Upper lobe of right lung (tissue), 1 donor: ENCODE measurements around the gene OSBPL5. TPM values are rescaled to one million over a fixed set of nuclear protein-coding genes. Genes with fewer than 3 reads are reported as not detected.

Experiments used
- ATAC-seq: fragments of 200-7000 bp; cut with Tn5 transposase; one replicate; pipeline ENCODE4 v1.9.1; 2020; ENCODE audit warnings: mild to moderate bottlenecking, moderate library complexity
- DNase-seq: peaks from one replicate; pipeline ENCODE4 v3.0.0-alpha.2; 2020
- H3K27ac ChIP-seq: fragments of 200-600 bp; one replicate; pipeline ENCODE4 v1.8.0; 2022
- H3K27me3 ChIP-seq: fragments of 200-600 bp; one replicate; pipeline ENCODE4 v1.8.0; 2022; ENCODE audit warnings: mild to moderate bottlenecking
- H3K36me3 ChIP-seq: fragments of 200-600 bp; one replicate; pipeline ENCODE4 v1.8.0; 2022
- H3K4me1 ChIP-seq: fragments of 200-600 bp; one replicate; pipeline ENCODE4 v1.8.0; 2022
- H3K4me3 ChIP-seq: fragments of 200-600 bp; one replicate; pipeline ENCODE4 v1.8.0; 2022; ENCODE audit warnings: mild to moderate bottlenecking
- H3K9me3 ChIP-seq: fragments of 200-600 bp; one replicate; pipeline ENCODE4 v1.8.0; 2022
- intact Hi-C: fragments of 100-400 bp; cut with DNase I; formaldehyde crosslinking; loops from one replicate; pipeline ENCODE4 v1.11.0; 2022
- total RNA-seq: library from RNA; stranded (reverse); fragmentation: NEBNext Ultra II Directional; extraction: Animal tissue kit (Norgen Biotek cat#: 25700); gene quantifications from one replicate; pipeline ENCODE4 v1.2.1, GENCODE V29; 2021
- TF ChIP-seq, protein P1 (sequence below): fragments of 200-600 bp; IDR thresholded peaks from one replicate; pipeline ENCODE4 v1.8.0; 2022; ENCODE audit warnings: antibody characterized with exemption
- donor health status: DM: no; HTN: yes; CAD: no; lungs with severe emphysema.

Gene OSBPL5
- total RNA-seq, 1 donor from 2014 or later, result 52.6 TPM

DNA sequence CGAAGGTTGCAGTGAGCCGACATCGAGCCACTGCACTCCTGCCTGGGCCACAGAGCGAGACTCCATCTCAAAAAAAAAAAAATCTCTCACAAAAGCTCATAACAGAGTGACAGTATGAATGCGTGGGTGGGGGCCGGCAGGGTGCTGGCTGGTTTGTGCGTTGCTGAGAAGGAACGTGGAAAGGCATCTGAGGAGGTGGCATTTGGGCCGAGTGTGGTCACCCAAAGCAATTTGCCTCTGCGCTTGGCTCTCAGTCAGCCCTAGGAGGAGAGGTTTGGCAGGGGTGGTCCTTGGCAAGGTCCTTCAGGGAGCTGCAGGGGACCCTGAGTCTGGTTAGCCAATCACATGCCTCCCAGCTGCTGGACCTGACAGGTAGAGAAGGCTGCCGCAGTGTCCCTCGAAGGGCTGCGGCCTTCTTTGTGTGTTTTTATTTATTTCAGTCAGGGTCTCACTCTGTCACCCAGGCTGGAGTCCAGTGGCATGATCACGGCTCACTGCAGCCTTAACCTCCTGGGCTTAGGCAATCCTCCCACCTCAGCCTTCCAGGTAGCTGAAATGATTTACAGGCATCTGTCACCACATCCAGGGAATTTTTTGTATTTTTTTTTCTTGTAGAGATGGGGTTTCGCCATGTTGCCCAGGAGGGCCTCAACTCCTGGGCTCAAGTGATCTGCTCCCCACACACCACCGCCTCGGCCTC lies 23.5 kb upstream of the OSBPL5 start:
- Histone ChIP-seq H3K4me1 (no peaks in the 10 kb centered on the region), H3K27ac (no peak overlapping the region), H3K4me3 (no peak overlapping the region), H3K9me3 (no peaks in the 10 kb centered on the region), H3K27me3 (no peaks in the 10 kb centered on the region), H3K36me3 (no peaks in the 10 kb centered on the region)
- TF ChIP-seq, protein P1, sequence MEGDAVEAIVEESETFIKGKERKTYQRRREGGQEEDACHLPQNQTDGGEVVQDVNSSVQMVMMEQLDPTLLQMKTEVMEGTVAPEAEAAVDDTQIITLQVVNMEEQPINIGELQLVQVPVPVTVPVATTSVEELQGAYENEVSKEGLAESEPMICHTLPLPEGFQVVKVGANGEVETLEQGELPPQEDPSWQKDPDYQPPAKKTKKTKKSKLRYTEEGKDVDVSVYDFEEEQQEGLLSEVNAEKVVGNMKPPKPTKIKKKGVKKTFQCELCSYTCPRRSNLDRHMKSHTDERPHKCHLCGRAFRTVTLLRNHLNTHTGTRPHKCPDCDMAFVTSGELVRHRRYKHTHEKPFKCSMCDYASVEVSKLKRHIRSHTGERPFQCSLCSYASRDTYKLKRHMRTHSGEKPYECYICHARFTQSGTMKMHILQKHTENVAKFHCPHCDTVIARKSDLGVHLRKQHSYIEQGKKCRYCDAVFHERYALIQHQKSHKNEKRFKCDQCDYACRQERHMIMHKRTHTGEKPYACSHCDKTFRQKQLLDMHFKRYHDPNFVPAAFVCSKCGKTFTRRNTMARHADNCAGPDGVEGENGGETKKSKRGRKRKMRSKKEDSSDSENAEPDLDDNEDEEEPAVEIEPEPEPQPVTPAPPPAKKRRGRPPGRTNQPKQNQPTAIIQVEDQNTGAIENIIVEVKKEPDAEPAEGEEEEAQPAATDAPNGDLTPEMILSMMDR, result no peak
- DNase-seq, result no peak
- no peak for ATAC-seq
- intact Hi-C loops, result no loop called here

DNA sequence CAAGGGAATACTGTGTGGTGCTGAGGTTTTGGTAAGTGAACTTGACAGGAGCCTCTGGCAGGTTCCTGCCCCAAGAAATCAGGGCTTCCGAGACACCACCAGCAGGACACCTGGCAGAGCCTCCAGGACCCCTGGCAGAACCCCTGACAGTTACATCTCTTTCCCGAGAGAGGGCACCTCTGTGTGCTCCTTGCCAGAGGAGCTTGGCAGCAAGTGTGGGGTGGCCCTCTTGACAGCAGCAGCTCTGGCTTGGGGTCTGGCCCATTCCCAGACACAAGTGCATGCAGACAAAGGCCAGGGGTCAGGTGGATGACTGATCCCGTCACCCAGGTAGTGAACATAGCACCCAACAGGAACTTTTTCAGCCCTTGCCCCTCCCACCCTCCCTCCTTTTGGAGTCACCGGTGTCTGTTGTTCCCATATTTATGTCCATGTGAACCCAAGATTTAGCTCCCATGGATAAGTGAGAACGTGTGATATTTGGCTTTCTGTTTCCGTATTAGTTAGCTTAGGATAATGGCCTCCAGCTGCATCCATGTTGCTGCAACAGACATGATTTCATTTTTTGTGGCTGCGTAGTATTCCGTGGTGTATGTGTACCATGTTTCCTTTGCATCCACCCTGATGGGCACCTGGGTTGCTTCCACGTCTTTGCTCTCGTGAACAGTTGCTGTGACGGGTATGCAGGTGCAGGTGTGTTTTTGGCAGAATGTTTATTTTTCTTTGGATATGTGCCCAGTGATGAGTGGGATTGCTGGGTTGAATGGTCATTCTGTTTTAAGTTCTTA lies 21.2 kb upstream of the OSBPL5 start:
- intact Hi-C loops, result no loop called here
- no peak for ATAC-seq
- Histone ChIP-seq H3K9me3 (no peaks in the 10 kb centered on the region), H3K36me3 (no peaks in the 10 kb centered on the region), H3K4me1 (no peaks in the 10 kb centered on the region), H3K4me3 (no peak overlapping the region), H3K27me3 (no peaks in the 10 kb centered on the region), H3K27ac (no peak overlapping the region)
- TF ChIP-seq, protein P1, result no peak
- no peak for DNase-seq

DNA sequence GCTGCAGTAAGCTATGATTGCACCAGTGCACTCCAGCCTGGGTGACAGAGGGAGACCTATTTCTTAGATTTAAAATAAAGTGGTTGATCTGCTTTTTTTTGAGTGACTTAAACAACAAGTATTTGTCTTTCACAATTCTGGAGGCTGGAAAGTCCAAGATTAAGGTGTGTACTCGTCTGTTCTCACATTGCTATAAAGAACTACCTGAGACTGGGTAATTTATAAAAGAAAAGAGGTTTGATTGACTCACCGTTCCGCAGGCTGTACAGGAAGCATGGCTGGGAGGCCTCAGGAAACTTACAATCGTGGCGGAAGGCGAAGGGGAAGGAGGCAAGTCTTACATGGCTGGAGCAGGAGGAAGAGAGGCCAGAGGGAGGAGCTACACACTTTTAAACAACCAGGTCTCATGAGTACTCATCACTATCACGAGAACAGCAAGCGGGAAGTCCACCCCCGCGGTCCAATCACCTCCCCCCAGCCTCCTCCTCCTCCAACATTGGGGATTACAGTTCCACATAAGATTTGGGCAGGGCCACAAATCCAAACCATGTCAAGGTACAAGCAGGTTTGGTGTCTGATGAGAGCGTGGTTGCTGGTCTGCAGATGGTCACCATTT lies 19.7 kb upstream of the OSBPL5 start:
- Histone ChIP-seq H3K4me3 (no peak overlapping the region), H3K4me1 (no peaks in the 10 kb centered on the region), H3K36me3 (no peaks in the 10 kb centered on the region), H3K27me3 (no peaks in the 10 kb centered on the region), H3K9me3 (no peaks in the 10 kb centered on the region), H3K27ac (no peak overlapping the region)
- TF ChIP-seq, protein P1, result no peak
- intact Hi-C loops, result no loop called here
- peak; percentile 52 for DNase-seq
- ATAC-seq, result peak; percentile 47

DNA sequence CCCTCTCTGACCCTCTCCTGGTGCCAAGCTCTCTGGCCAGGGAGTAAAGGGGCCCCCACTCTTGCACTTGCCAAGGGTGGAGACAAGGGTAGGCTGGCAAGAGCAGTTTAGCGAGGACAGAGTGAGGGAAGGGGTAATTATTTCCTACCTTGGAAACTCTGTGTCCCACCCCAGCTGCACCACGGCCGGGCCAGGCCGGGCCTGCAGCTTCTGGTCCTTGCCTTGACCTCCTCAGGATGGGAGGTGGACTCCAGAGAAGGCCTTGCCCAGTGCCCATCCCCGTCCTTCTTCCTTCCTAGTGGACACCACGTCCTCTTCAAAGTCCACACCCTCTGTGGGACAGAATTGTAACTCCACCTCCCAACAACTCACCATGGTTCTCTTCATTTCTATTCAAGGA lies 18.4 kb upstream of the OSBPL5 start:
- Histone ChIP-seq H3K9me3 (no peaks in the 10 kb centered on the region), H3K27ac (no peak overlapping the region), H3K36me3 (no peaks in the 10 kb centered on the region), H3K27me3 (no peaks in the 10 kb centered on the region), H3K4me3 (no peak overlapping the region), H3K4me1 (no peaks in the 10 kb centered on the region)
- ATAC-seq, result peak; percentile 38
- DNase-seq, result peak; percentile 49
- TF ChIP-seq, protein P1, result no peak
- intact Hi-C loops, result no loop called here

DNA sequence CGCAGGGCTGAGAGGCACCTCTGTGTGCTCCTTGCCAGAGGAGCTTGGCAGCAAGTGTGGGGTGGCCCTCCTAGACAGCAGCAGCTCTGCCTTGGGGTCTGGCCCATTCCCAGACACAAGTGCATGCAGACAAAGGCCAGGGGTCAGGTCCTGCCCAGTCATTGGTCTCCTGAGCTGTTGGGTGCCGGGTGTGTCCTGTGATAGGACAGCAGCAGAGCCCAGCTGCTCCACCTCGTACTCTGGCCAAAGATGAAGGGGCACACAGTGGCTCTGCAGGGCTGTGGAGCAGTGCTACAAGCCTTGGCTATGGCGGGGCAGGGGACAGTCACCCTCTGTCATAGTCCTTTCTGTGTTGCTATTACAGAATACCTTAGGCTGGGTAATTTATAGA lies 17.3 kb upstream of the OSBPL5 start:
- ATAC-seq (no peak), DNase-seq (peak; percentile 37)
- TF ChIP-seq, protein P1, result no peak
- no peaks in the 10 kb centered on the region for H3K9me3 ChIP-seq
- no peaks in the 10 kb centered on the region for H3K4me1 ChIP-seq
- intact Hi-C loops, result no loop called here
- H3K4me3 ChIP-seq, result no peak overlapping the region
- no peaks in the 10 kb centered on the region for H3K27me3 ChIP-seq
- H3K27ac ChIP-seq, result no peak overlapping the region
- H3K36me3 ChIP-seq, result no peaks in the 10 kb centered on the region
